ENCODE measurements around the gene IRF7.
A peak's percentile ranks its signal among the peaks of the same experiment; 100 is the strongest.
"Not testable (repeated sequence)": the region's sequence is repeated elsewhere in the genome, so short reads cannot be mapped to it uniquely, and the experiment has no call there.

The IRF7 gene

DNA sequence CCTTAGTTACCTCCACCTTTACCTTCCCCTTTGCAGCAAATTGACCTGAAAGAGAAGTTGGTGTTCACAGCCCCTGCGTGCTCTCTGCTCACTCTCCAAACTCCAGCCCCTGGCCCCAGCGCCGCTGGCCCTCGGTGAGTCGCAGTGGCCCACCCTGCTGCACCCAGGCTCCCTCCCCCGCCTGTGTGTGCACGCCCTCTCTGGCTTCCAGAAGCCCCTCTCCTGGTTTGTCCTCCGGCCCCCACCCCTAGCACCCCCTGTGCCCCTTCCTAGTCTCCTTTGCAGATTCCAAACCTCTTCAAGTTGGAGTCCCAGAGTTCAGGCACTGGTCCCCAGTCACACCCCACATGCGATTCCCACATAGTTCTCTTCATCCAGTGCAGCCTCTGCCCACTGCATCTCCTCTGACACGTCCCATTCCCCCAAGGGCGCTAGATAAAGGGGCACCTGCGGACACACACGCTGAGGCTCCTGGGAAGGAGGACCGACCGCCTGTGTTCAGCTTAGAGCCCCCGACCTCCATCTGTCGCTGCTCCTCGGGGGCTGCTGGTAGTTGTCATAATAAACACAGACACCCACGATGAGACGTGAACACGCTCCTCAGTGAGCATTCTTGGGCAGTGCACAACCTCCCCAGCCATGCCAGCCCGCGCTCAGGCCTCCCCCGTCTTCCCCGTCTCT lies 41.0 kb downstream of the IRF7 start:
- peak overlapping the region; percentile 47 for H3K4me3 ChIP-seq (ENCODE audit: low read length)
- peak overlapping the region; percentile 2 for H3K9ac ChIP-seq (ENCODE audit: low read length)
- H3K27ac ChIP-seq (ENCODE audit: low read length) = no peak overlapping the region
- H3K4me1 ChIP-seq (ENCODE audit: control insufficient read depth, low read depth, low read length) = peaks cover 18% of the 10 kb centered on the region
- no peaks in the 10 kb centered on the region for H3K9me3 ChIP-seq (ENCODE audit: control insufficient read depth, low read depth, low read length)
- no peaks in the 10 kb centered on the region for H3K36me3 ChIP-seq (ENCODE audit: control insufficient read depth, low read depth, low read length)
- peaks cover 24% of the 10 kb centered on the region for H3K27me3 ChIP-seq (ENCODE audit: control insufficient read depth, insufficient read depth, low read length)

DNA sequence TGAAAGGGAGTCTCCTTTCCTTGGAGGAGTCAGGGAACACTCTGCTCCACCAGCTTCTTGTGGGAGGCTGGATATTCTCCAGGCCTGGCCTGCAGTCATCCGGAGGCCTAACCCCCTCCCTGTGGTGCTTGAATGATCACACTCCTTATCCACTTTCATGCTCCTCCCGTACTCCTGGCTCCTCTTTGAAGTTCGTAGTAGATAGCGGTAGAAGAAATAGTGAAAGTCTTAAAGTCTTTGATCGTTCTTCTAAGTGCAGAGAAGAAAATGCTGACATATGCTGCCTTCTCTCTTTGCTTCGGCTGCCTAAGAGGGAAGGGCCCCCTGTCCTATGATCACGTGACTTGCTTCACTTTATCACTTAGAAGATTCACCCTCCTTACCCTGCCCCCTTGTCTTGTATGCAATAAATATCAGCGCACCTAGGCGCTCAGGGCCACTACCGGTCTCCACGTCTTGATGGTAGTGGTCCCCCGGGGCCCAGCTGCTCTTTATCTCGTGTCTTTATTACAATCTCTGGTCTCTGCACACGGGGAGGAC lies 41.6 kb downstream of the IRF7 start:
- H3K27me3 ChIP-seq (ENCODE audit: control insufficient read depth, insufficient read depth, low read length) = peaks cover 24% of the 10 kb centered on the region

GRCh38 chr11:573146-573759 lies 42.5 kb downstream of the IRF7 start:
- Histone ChIP-seq H3K27me3 (ENCODE audit: control insufficient read depth, insufficient read depth, low read length) (peaks cover 24% of the 10 kb centered on the region), H3K9me3 (ENCODE audit: control insufficient read depth, low read depth, low read length) (no peaks in the 10 kb centered on the region), H3K4me1 (ENCODE audit: control insufficient read depth, low read depth, low read length) (peaks cover 18% of the 10 kb centered on the region), H3K4me3 (ENCODE audit: low read length) (no peak overlapping the region), H3K27ac (ENCODE audit: low read length) (no peak overlapping the region), H3K36me3 (ENCODE audit: control insufficient read depth, low read depth, low read length) (no peaks in the 10 kb centered on the region), H3K9ac (ENCODE audit: low read length) (no peak overlapping the region)

More for the DNA sequence above, 41.6 kb downstream of the IRF7 start:
- H3K4me3 ChIP-seq (ENCODE audit: low read length); H3K27ac ChIP-seq (ENCODE audit: low read length); H3K36me3 ChIP-seq (ENCODE audit: control insufficient read depth, low read depth, low read length); H3K9me3 ChIP-seq (ENCODE audit: control insufficient read depth, low read depth, low read length); H3K9ac ChIP-seq (ENCODE audit: low read length): not testable (repeated sequence)
- H3K4me1 ChIP-seq (ENCODE audit: control insufficient read depth, low read depth, low read length) = peaks cover 18% of the 10 kb centered on the region

- Histone ChIP-seq H3K4me1 (ENCODE audit: control insufficient read depth, low read depth, low read length) (peaks cover 12% of the 10 kb centered on the region), H3K9me3 (ENCODE audit: control insufficient read depth, low read depth, low read length) (no peaks in the 10 kb centered on the region), H3K27me3 (ENCODE audit: control insufficient read depth, insufficient read depth, low read length) (peaks cover 35% of the 10 kb centered on the region), H3K36me3 (ENCODE audit: control insufficient read depth, low read depth, low read length) (no peaks in the 10 kb centered on the region), H3K4me3 (ENCODE audit: low read length) (no peak overlapping the region), H3K9ac (ENCODE audit: low read length) (no peak overlapping the region), H3K27ac (ENCODE audit: low read length) (no peak overlapping the region)
Measured at GRCh38 chr11:571802-572185, 44.0 kb downstream of the IRF7 start.

GRCh38 chr11:569158-569885 lies 46.4 kb downstream of the IRF7 start:
- H3K4me1 ChIP-seq (ENCODE audit: control insufficient read depth, low read depth, low read length) = peaks cover 9% of the 10 kb centered on the region
- no peaks in the 10 kb centered on the region for H3K9me3 ChIP-seq (ENCODE audit: control insufficient read depth, low read depth, low read length)
- no peaks in the 10 kb centered on the region for H3K36me3 ChIP-seq (ENCODE audit: control insufficient read depth, low read depth, low read length)
- H3K9ac ChIP-seq (ENCODE audit: low read length) = no peak overlapping the region
- H3K27me3 ChIP-seq (ENCODE audit: control insufficient read depth, insufficient read depth, low read length) = peaks cover 25% of the 10 kb centered on the region
- H3K4me3 ChIP-seq (ENCODE audit: low read length) = no peak overlapping the region
- H3K27ac ChIP-seq (ENCODE audit: low read length) = no peak overlapping the region

- Histone ChIP-seq H3K4me3 (ENCODE audit: low read length) (peak overlapping the region; percentile 47), H3K27me3 (ENCODE audit: control insufficient read depth, insufficient read depth, low read length) (peaks cover 18% of the 10 kb centered on the region), H3K9ac (ENCODE audit: low read length) (no peak overlapping the region), H3K4me1 (ENCODE audit: control insufficient read depth, low read depth, low read length) (peaks cover 9% of the 10 kb centered on the region), H3K27ac (ENCODE audit: low read length) (no peak overlapping the region), H3K9me3 (ENCODE audit: control insufficient read depth, low read depth, low read length) (no peaks in the 10 kb centered on the region), H3K36me3 (ENCODE audit: control insufficient read depth, low read depth, low read length) (no peaks in the 10 kb centered on the region)
Measured at GRCh38 chr11:568306-569157, 47.2 kb downstream of the IRF7 start.

DNA sequence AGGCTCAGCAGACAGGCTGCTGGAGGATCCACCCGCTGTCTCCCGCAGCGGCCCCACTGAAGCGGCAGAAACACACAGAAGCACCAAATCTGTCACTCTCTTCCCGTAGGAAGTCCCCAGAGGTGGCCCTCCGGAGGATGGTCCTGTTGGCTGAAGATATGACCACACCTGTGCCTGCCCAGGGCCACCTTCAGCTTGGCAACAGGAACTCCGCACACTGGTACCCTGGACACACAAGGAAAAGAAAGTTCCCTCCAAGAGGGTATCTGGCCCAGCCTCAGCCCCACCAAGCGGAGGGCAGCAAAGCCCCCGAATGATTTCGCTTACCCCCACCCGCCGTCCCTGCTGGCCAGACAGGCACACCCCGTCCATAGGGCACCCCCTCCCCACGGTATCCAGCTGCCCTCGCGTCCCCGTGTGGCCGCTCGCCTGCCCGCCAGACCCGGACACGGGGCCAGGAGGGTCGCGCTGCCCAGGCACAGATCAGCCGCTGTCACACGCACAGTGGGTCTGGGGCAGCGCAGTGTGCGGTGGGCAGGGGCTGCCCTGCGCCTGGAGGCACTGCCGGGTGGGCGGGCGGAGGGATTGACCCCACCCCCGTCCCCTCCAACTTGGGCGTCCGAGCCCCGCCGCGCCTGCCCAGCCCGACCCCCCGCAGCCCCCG lies 48.0 kb downstream of the IRF7 start:
- Histone ChIP-seq H3K27ac (ENCODE audit: low read length) (no peak overlapping the region), H3K9me3 (ENCODE audit: control insufficient read depth, low read depth, low read length) (no peaks in the 10 kb centered on the region), H3K4me1 (ENCODE audit: control insufficient read depth, low read depth, low read length) (peaks cover 9% of the 10 kb centered on the region), H3K9ac (ENCODE audit: low read length) (no peak overlapping the region), H3K4me3 (ENCODE audit: low read length) (peak overlapping the region; percentile 47), H3K36me3 (ENCODE audit: control insufficient read depth, low read depth, low read length) (no peaks in the 10 kb centered on the region), H3K27me3 (ENCODE audit: control insufficient read depth, insufficient read depth, low read length) (peaks cover 14% of the 10 kb centered on the region)

DNA sequence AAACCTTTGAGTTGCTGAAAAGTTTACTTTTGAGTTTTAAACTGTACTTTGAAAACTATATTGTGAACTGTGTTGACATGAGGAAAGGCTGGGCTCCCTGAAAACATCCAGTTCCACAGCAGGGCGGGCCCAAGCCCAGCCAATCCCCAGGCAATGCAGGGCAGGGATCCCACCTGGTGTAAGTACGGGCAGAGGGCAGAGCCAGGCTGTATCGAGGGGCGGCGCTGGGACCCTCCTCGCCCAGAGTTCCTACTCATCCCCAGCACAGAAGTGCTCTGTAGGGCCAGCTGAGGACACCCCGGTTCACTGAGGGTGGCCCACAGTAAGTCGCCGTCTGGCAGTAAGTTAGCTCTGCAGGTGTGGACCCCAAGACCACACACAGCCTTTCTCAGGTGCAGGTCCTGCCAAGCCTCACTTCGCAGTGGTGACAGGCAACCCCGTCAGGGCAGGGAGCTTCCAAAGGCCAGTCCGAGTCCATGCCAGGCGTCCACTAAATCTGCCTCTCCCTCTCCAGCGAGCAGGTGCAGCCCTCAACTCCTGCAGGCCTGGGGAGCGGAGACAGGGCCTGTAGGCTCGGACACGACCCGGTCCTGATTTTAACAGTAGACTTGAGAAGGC lies 48.6 kb downstream of the IRF7 start:
- Histone ChIP-seq H3K9ac (ENCODE audit: low read length) (no peak overlapping the region), H3K27me3 (ENCODE audit: control insufficient read depth, insufficient read depth, low read length) (peaks cover 14% of the 10 kb centered on the region), H3K27ac (ENCODE audit: low read length) (no peak overlapping the region), H3K36me3 (ENCODE audit: control insufficient read depth, low read depth, low read length) (no peaks in the 10 kb centered on the region), H3K9me3 (ENCODE audit: control insufficient read depth, low read depth, low read length) (no peaks in the 10 kb centered on the region), H3K4me1 (ENCODE audit: control insufficient read depth, low read depth, low read length) (peaks cover 9% of the 10 kb centered on the region), H3K4me3 (ENCODE audit: low read length) (no peak overlapping the region)

DNA sequence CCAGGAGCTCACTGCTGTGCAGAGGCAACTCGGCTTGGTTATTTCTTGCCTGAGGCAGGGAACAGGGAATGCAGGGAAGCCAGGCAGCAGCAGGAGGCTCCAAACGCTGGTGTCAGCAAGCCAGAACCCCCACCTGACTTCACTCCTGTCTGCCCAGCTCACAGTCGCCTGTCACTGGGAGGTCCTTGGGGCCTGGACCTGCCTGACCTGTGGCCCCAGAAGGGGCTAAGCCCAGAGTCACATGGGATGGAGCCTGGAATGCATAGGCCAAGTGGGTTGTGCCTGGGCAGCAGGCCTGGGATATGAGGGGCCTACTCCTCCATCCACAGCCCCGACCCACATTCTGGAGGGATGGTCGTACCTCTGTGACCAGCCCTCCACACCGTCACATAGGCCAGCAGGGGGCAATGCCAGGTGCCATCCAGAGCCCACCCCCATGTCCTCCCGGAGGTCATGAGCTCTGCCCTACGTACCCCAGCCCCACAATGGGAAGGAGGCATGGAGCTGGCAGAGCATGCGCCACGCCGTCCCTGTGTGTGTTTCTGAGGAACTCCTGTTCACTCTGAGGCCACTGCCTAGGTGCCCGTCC lies 49.7 kb downstream of the IRF7 start:
- Histone ChIP-seq H3K27ac (ENCODE audit: low read length) (no peak overlapping the region), H3K4me3 (ENCODE audit: low read length) (no peak overlapping the region), H3K4me1 (ENCODE audit: control insufficient read depth, low read depth, low read length) (peaks cover under 1% of the 10 kb centered on the region), H3K36me3 (ENCODE audit: control insufficient read depth, low read depth, low read length) (no peaks in the 10 kb centered on the region), H3K9me3 (ENCODE audit: control insufficient read depth, low read depth, low read length) (no peaks in the 10 kb centered on the region), H3K27me3 (ENCODE audit: control insufficient read depth, insufficient read depth, low read length) (peaks cover 14% of the 10 kb centered on the region), H3K9ac (ENCODE audit: low read length) (no peak overlapping the region)

DNA sequence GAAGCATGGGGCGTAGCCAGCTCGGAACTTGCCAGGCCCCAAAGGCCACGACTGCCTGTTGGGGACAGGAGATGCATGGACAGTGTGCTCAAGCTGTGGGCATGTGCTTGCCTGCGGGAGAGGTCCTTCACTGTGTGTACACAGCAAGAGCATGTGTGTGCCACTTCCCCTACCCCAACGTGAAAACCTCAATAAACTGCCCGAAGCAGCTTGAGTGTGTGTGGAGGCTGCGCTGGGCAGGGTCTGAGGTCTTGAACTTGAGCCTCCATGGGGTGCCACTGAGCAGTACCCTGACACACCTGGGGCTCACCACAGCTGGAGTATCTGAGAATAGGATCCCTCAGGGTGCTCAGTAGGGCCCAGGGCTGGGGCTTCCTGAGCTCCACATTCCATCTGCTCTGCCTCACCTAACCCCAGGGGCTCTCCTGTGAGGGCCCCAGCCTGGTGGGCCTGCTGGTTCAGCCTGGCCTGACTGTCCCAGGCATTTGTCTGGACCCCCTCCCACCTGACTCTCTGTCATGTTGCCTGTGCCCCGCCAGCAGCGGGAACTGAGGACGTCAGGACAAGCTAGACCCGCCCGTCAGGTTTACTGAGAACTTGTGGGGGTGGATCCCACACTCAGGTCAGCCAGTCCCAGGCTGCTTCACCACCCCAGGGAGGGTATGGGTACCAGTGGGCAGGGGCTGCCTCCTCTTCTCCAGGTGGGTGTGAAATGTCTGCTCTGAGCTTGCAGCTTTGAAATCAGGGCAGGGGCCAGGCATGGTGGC lies 51.8 kb downstream of the IRF7 start:
- H3K4me3 ChIP-seq (ENCODE audit: low read length) = no peak overlapping the region
- no peaks in the 10 kb centered on the region for H3K9me3 ChIP-seq (ENCODE audit: control insufficient read depth, low read depth, low read length)
- peaks cover 24% of the 10 kb centered on the region for H3K27me3 ChIP-seq (ENCODE audit: control insufficient read depth, insufficient read depth, low read length)
- no peak overlapping the region for H3K27ac ChIP-seq (ENCODE audit: low read length)
- H3K9ac ChIP-seq (ENCODE audit: low read length) = no peak overlapping the region
- H3K36me3 ChIP-seq (ENCODE audit: control insufficient read depth, low read depth, low read length) = no peaks in the 10 kb centered on the region
- peaks cover 5% of the 10 kb centered on the region for H3K4me1 ChIP-seq (ENCODE audit: control insufficient read depth, low read depth, low read length)
